PC-3 (cell line): ENCODE results near the gene IER2. TPM values are rescaled to one million over a fixed set of nuclear protein-coding genes. Genes with fewer than 3 reads are reported as not detected.

Experiments used
- ATAC-seq: fragments of 200-7000 bp; cut with Tn5 transposase; 2 replicates; pipeline ENCODE4 v1.9.1; 2020; ENCODE audit warnings: mild to moderate bottlenecking, moderate library complexity
- BruUV-seq: library from RNA; stranded (reverse); fragments of 400-500 nt; replicated peaks from 2 replicates; lab custom pipeline; 2021; lab: Mats Ljungman, UMichigan
- CTCF ChIA-PET: fragments of 300-600 bp; sonication (Branson Sonifier 250); formaldehyde crosslinking; loops from one replicate; lab custom pipeline; 2022; ENCODE audit warnings: antibody characterized with exemption; lab: Charles Lee
- POLR2A ChIA-PET: fragments of 300-600 bp; sonication (Branson Sonifier 250); formaldehyde crosslinking; loops from one replicate; lab custom pipeline; 2022; ENCODE audit warnings: antibody characterized with exemption; ENCODE audit not compliant: unreplicated experiment; lab: Charles Lee
- DNase-seq: peaks from one replicate; pipeline ENCODE4 v3.0.0-alpha.2; 2015
- H2AFZ ChIP-seq: fragments of 300-600 bp; sonication (generic); 2 replicates; pipeline ENCODE4 v1.6.0; 2016; ENCODE audit warnings: antibody characterized with exemption, low read length
- H3F3A ChIP-seq: fragments of 300-600 bp; sonication (generic); one replicate; pipeline ENCODE4 v1.6.0; 2017; ENCODE audit warnings: antibody characterized with exemption, low read length, control low read depth, mild to moderate bottlenecking; ENCODE audit not compliant: unreplicated experiment
- H3K27ac ChIP-seq: fragments of 300-600 bp; sonication (generic); 2 replicates; pipeline ENCODE4 v1.5.1; 2016; ENCODE audit warnings: mild to moderate bottlenecking, low read length
- H3K27me3 ChIP-seq: fragments of 300-600 bp; sonication (generic); 2 replicates; pipeline ENCODE4 v1.6.1; 2016; ENCODE audit warnings: low read length, mixed read lengths
- H3K36me3 ChIP-seq: fragments of 300-600 bp; sonication (generic); 2 replicates; pipeline ENCODE4 v1.6.1; 2016; ENCODE audit warnings: low read depth, mixed run types, low read length, mixed read lengths
- H3K4me1 ChIP-seq: fragments of 300-600 bp; sonication (generic); 2 replicates; pipeline ENCODE4 v1.5.1; 2016; ENCODE audit warnings: low read length; ENCODE audit not compliant: insufficient read depth
- H3K4me2 ChIP-seq: fragments of 300-600 bp; sonication (generic); 2 replicates; pipeline ENCODE4 v1.6.0; 2016; ENCODE audit warnings: low read length
- H3K4me3 ChIP-seq: fragments of 300-600 bp; sonication (generic); 2 replicates; pipeline ENCODE4 v1.5.1; 2016; ENCODE audit warnings: mild to moderate bottlenecking, low read length, mixed read lengths
- H3K79me2 ChIP-seq: fragments of 300-600 bp; sonication (generic); 2 replicates; pipeline ENCODE4 v1.6.1; 2017; ENCODE audit warnings: low read length, mixed read lengths
- H3K9ac ChIP-seq: fragments of 300-600 bp; sonication (generic); 2 replicates; pipeline ENCODE4 v1.6.0; 2016; ENCODE audit warnings: mild to moderate bottlenecking, low read length
- H3K9me2 ChIP-seq: fragments of 300-600 bp; sonication (generic); replicated peaks from 2 replicates; pipeline ENCODE4 v1.6.1; 2016; ENCODE audit warnings: mixed run types, low read length, mixed read lengths
- H3K9me3 ChIP-seq: fragments of 300-600 bp; sonication (generic); 2 replicates; pipeline ENCODE4 v1.6.1; 2016; ENCODE audit warnings: low read length, mixed read lengths
- H4K20me1 ChIP-seq: fragments of 300-600 bp; sonication (generic); 2 replicates; pipeline ENCODE4 v1.6.1; 2016; ENCODE audit warnings: low read length, mixed read lengths
- EZH2 ChIP-seq: fragments of 300-600 bp; sonication (generic); IDR thresholded peaks from one replicate; pipeline ENCODE4 v1.6.1; 2017; ENCODE audit warnings: antibody characterized with exemption, mild to moderate bottlenecking, low read length; ENCODE audit not compliant: unreplicated experiment
- EZH2phosphoT487 ChIP-seq: fragments of 300-600 bp; sonication (generic); IDR thresholded peaks from 2 replicates; pipeline ENCODE4 v1.6.1; 2018; ENCODE audit warnings: mild to moderate bottlenecking, antibody characterized with exemption, low read length, borderline replicate concordance
- intact Hi-C: fragments of 100-400 bp; cut with micrococcal nuclease; formaldehyde crosslinking; loops from 2 replicates; pipeline ENCODE4 v1.9.0; 2023
- total RNA-seq: library from RNA; depleted of rRNA; stranded (reverse); fragments of >200 nt; gene quantifications from 2 replicates; pipeline ENCODE4 v1.2.3, GENCODE V29; 2014
- TF ChIP-seq, protein P1 (sequence below): fragments of 300-600 bp; sonication (generic); conservative IDR thresholded peaks from 2 replicates; pipeline ENCODE4 v1.5.1; 2017; ENCODE audit warnings: antibody characterized with exemption, low read depth, mild to moderate bottlenecking, low read length

IER2 gene
- total RNA-seq, 1 experiment from 2014 or later: 155 TPM

DNA sequence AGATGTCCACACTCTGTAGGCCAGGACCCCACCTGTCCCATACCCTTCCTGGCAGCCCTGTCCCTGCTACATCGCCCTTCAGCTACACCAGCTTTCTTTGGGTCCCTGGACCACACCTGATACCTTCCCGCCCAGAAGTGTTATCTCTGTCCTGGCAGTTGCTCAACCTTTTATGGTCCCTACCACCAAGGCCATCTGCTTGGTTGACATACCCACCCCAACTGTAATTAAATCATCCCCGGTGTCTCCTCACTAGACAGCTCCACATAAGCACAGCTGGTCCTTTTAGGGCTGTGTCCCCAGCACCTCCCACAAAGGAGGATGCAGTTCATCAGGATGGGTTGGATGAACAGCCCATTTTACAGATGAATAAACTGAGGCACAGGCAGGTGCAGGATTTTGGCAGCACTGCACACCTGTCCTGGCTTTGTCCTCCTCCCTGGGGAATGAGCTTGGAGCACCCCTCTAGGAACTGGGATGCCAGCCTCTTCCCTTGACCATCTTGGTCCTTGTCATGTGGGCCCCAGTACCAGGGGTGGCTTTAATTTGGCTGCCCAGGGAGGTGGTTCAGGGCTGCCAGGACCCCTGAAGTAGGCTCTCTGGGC is 19.2 kb upstream of the IER2 start:
- no peak overlapping the region for H3K9ac ChIP-seq
- ChIA-PET CTCF (no interaction called here), POLR2A (interaction anchor here (0.7 kb wide), 1 partner anchor 31 kb away, joined by 3 read pairs; no protein-coding TSS in a partner anchor)
- H3K9me3 ChIP-seq: no peaks in the 10 kb centered on the region
- ATAC-seq: no peak
- peaks cover 93% of the 10 kb centered on the region for H3K79me2 ChIP-seq
- TF ChIP-seq EZH2 (no peak), EZH2phosphoT487 (no peak)
- TF ChIP-seq, protein P1, sequence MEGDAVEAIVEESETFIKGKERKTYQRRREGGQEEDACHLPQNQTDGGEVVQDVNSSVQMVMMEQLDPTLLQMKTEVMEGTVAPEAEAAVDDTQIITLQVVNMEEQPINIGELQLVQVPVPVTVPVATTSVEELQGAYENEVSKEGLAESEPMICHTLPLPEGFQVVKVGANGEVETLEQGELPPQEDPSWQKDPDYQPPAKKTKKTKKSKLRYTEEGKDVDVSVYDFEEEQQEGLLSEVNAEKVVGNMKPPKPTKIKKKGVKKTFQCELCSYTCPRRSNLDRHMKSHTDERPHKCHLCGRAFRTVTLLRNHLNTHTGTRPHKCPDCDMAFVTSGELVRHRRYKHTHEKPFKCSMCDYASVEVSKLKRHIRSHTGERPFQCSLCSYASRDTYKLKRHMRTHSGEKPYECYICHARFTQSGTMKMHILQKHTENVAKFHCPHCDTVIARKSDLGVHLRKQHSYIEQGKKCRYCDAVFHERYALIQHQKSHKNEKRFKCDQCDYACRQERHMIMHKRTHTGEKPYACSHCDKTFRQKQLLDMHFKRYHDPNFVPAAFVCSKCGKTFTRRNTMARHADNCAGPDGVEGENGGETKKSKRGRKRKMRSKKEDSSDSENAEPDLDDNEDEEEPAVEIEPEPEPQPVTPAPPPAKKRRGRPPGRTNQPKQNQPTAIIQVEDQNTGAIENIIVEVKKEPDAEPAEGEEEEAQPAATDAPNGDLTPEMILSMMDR: no peak
- peaks cover 4% of the 10 kb centered on the region for H3F3A ChIP-seq
- no peaks in the 10 kb centered on the region for H3K9me2 ChIP-seq
- no TSS peak for BruUV-seq
- H2AFZ ChIP-seq: no peak overlapping the region
- intact Hi-C loops: no loop called here
- H3K4me3 ChIP-seq: no peak overlapping the region
- no peak for DNase-seq
- H3K36me3 ChIP-seq: peaks cover 26% of the 10 kb centered on the region
- peaks cover 30% of the 10 kb centered on the region for H4K20me1 ChIP-seq
- H3K27me3 ChIP-seq: no peaks in the 10 kb centered on the region
- H3K27ac ChIP-seq: no peak overlapping the region
- H3K4me2 ChIP-seq: no peak overlapping the region
- no peaks in the 10 kb centered on the region for H3K4me1 ChIP-seq

DNA sequence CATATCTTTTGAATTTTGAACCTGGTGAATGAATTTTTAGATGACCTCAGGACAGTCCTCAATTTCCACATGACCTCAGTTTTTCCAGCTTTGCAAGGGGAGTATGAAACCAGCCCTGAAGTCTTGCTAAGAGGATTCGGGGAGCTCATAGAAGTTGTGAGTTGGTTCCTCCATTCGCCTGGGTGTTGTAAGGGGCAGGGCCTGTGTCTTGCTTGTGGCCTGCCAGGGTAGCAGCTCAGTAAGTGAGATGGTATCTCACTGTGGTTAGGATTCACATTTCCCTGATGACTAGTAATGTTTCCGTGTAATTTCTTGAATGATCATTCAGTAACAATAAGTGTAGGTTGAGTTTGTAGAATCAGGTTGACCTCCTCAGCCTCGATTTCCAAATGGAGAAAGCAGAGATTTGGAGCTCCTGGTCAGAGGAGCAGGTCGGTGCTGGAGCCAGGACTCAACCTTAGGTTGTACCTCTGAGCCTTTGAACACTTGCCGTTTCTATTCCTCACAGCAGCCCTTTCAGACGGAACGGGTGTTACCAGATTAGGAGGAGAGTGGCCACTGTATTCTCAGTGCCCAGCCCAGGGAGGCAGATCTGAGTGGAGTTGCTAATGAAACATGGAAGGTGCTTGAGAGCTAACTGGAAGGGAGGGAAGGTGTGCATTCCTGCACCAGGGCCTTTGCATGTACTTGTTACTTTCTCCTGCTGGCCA is 17.6 kb upstream of the IER2 start:
- Histone ChIP-seq H3K9ac (no peak overlapping the region), H3K4me3 (no peak overlapping the region), H3K4me1 (no peaks in the 10 kb centered on the region), H3K9me3 (no peaks in the 10 kb centered on the region), H3K36me3 (peaks cover 36% of the 10 kb centered on the region; the same call in 1 of the 2 replicates), H3F3A (peaks cover 4% of the 10 kb centered on the region), H3K79me2 (peaks cover 77% of the 10 kb centered on the region), H3K27ac (no peak overlapping the region), H3K27me3 (no peaks in the 10 kb centered on the region), H2AFZ (no peak overlapping the region), H3K9me2 (no peaks in the 10 kb centered on the region), H3K4me2 (no peak overlapping the region), H4K20me1 (peaks cover 30% of the 10 kb centered on the region)
- intact Hi-C loops: no loop called here
- TF ChIP-seq EZH2phosphoT487 (no peak), EZH2 (no peak)
- TF ChIP-seq, protein P1: no peak
- ATAC-seq: no peak
- BruUV-seq: no TSS peak
- ChIA-PET POLR2A (interaction anchor here (0.7 kb wide), 2 partner anchors 10 to 119 kb away, joined by 3 to 18 read pairs; no protein-coding TSS in a partner anchor), CTCF (no interaction called here)
- peak; percentile 28 for DNase-seq

DNA sequence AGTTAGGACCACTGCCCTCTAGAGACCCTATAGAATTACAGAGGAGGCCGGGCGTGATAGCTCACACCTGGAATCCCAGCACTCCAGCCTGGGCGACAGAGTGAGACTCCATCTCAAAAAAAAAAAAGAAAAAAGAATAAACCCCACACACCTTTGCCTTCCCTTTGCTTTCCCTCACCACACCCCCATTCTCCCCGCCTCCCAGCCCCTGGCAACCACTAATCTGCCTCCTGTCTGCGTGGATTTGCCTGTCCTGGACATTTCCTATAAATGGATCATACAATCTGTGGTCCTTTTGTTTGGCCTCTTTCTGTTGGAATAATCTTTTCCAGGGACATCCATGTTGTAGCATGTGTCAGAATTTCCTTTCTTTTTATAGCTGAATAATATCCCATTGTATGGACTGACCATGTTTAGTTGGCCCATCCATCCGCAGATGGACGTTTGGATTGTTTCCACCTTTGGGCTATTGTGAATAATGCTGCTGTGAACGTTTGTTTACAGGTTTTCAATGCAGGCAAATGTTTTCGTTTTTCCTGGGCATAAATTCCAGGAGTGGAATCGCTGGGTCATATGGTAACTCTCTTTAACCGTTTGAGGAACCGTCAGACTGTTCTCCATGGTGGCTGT is 16.9 kb upstream of the IER2 start:
- POLR2A ChIA-PET: no interaction called here
- Histone ChIP-seq H3K27me3 (no peaks in the 10 kb centered on the region), H3F3A (peaks cover 4% of the 10 kb centered on the region), H3K36me3 (peaks cover 38% of the 10 kb centered on the region; the same call in 1 of the 2 replicates), H3K79me2 (peaks cover 70% of the 10 kb centered on the region), H3K9me2 (no peaks in the 10 kb centered on the region), H3K27ac (no peak overlapping the region), H3K4me2 (no peak overlapping the region), H3K9me3 (no peaks in the 10 kb centered on the region), H2AFZ (no peak overlapping the region), H3K4me3 (no peak overlapping the region), H3K9ac (no peak overlapping the region), H4K20me1 (peaks cover 23% of the 10 kb centered on the region), H3K4me1 (no peaks in the 10 kb centered on the region)
- no TSS peak for BruUV-seq
- ATAC-seq (no peak), DNase-seq (no peak)
- TF ChIP-seq EZH2 (no peak), EZH2phosphoT487 (no peak)
- TF ChIP-seq, protein P1: no peak
- intact Hi-C loops: no loop called here
- CTCF ChIA-PET: no interaction called here
